H9 (cell line): Measurements from ENCODE around the gene CTNNBL1. TPM values are rescaled to one million over a fixed set of nuclear protein-coding genes. Genes with fewer than 3 reads are reported as not detected.

Source experiments
- DNase-seq: peaks from one replicate; pipeline ENCODE4 v3.0.0-alpha.2; 2017
- H2AFZ ChIP-seq: one replicate; pipeline ENCODE4 v1.6.1; 2013; ENCODE audit warnings: mild to moderate bottlenecking, low read length, control low read depth, moderate library complexity
- H2AK5ac ChIP-seq: 2 replicates; pipeline ENCODE4 v1.6.1; 2013; ENCODE audit warnings: low read length, control low read depth, mixed read lengths; ENCODE audit not compliant: insufficient read length
- H2BK120ac ChIP-seq: one replicate; pipeline ENCODE4 v1.6.1; 2013; ENCODE audit warnings: low read depth, mild to moderate bottlenecking, low read length, control low read depth, inconsistent platforms; ENCODE audit not compliant: poor library complexity, severe bottlenecking
- H2BK12ac ChIP-seq: 2 replicates; pipeline ENCODE4 v1.6.1; 2013; ENCODE audit warnings: low read length, control low read depth, mixed read lengths, low read depth; ENCODE audit not compliant: insufficient read length
- H2BK15ac ChIP-seq: 2 replicates; pipeline ENCODE4 v1.6.1; 2013; ENCODE audit warnings: low read depth, low read length, control low read depth
- H2BK20ac ChIP-seq: one replicate; pipeline ENCODE4 v1.6.1; 2013; ENCODE audit warnings: low read depth, mild to moderate bottlenecking, low read length, control low read depth, inconsistent platforms; ENCODE audit not compliant: poor library complexity, severe bottlenecking
- H2BK5ac ChIP-seq: 2 replicates; pipeline ENCODE4 v1.6.1; 2013; ENCODE audit warnings: low read length, control low read depth, mixed read lengths; ENCODE audit not compliant: insufficient read length
- H3K14ac ChIP-seq: 2 replicates; pipeline ENCODE4 v1.6.1; 2013; ENCODE audit warnings: low read length, control low read depth; ENCODE audit not compliant: insufficient read depth
- H3K18ac ChIP-seq: 2 replicates; pipeline ENCODE4 v1.6.1; 2013; ENCODE audit warnings: low read depth, mild to moderate bottlenecking, mixed read lengths, low read length, control low read depth; ENCODE audit not compliant: insufficient read length
- H3K23ac ChIP-seq: 2 replicates; pipeline ENCODE4 v1.6.1; 2013; ENCODE audit warnings: low read length, control low read depth, mixed read lengths, low read depth; ENCODE audit not compliant: insufficient read length
- H3K23me2 ChIP-seq: 2 replicates; pipeline ENCODE4 v1.6.1; 2013; ENCODE audit warnings: low read depth, mild to moderate bottlenecking, mixed read lengths, low read length, control low read depth; ENCODE audit not compliant: insufficient read length, poor library complexity, severe bottlenecking
- H3K27ac ChIP-seq: 2 replicates; pipeline ENCODE4 v1.5.1; 2013; ENCODE audit warnings: low read length, control low read depth, mixed read lengths, low read depth; ENCODE audit not compliant: insufficient read length
- H3K27me3 ChIP-seq: 2 replicates; pipeline ENCODE4 v1.6.1; 2013; ENCODE audit warnings: low read length, control low read depth, inconsistent platforms; ENCODE audit not compliant: insufficient read depth
- H3K4ac ChIP-seq: 2 replicates; pipeline ENCODE4 v1.6.1; 2013; ENCODE audit warnings: low read depth, mild to moderate bottlenecking, control low read depth, inconsistent platforms, low read length, moderate library complexity
- H3K4me1 ChIP-seq: 2 replicates; pipeline ENCODE4 v1.6.1; 2013; ENCODE audit warnings: low read length, control low read depth, inconsistent platforms; ENCODE audit not compliant: insufficient read depth
- H3K4me2 ChIP-seq: 2 replicates; pipeline ENCODE4 v1.6.1; 2013; ENCODE audit warnings: low read length, control low read depth, mixed read lengths; ENCODE audit not compliant: insufficient read length, insufficient read depth
- H3K56ac ChIP-seq: 2 replicates; pipeline ENCODE4 v1.6.1; 2013; ENCODE audit warnings: low read depth, mild to moderate bottlenecking, mixed read lengths, low read length, control low read depth; ENCODE audit not compliant: insufficient read length
- H3K79me1 ChIP-seq: 2 replicates; pipeline ENCODE4 v1.6.1; 2013; ENCODE audit warnings: low read depth, mild to moderate bottlenecking, moderate library complexity, low read length, control low read depth, inconsistent platforms; ENCODE audit not compliant: insufficient read depth, poor library complexity, severe bottlenecking
- H3K79me2 ChIP-seq: 2 replicates; pipeline ENCODE4 v1.6.1; 2013; ENCODE audit warnings: low read length, control low read depth, inconsistent platforms; ENCODE audit not compliant: insufficient read depth
- H3K9ac ChIP-seq: 2 replicates; pipeline ENCODE4 v1.6.1; 2013; ENCODE audit warnings: low read length, control low read depth, mixed read lengths; ENCODE audit not compliant: insufficient read length; ENCODE audit errors: extremely low read depth
- H3K9me3 ChIP-seq: one replicate; pipeline ENCODE4 v1.6.1; 2013; ENCODE audit warnings: low read depth, low read length, inconsistent platforms; ENCODE audit not compliant: control insufficient read depth
- H3T11ph ChIP-seq: one replicate; pipeline ENCODE4 v1.6.1; 2013; ENCODE audit warnings: mild to moderate bottlenecking, low read length, control low read depth, inconsistent platforms
- H4K20me1 ChIP-seq: one replicate; pipeline ENCODE4 v1.6.1; 2013; ENCODE audit not compliant: control insufficient read depth, insufficient read length, insufficient read depth
- H4K5ac ChIP-seq: 2 replicates; pipeline ENCODE4 v1.6.1; 2013; ENCODE audit warnings: low read depth, mild to moderate bottlenecking, mixed read lengths, low read length, control low read depth; ENCODE audit not compliant: insufficient read length
- H4K8ac ChIP-seq: replicated peaks from 2 replicates; pipeline ENCODE4 v1.6.1; 2013; ENCODE audit warnings: low read length, control low read depth, mixed read lengths, low read depth; ENCODE audit not compliant: insufficient read length
- H4K91ac ChIP-seq: 2 replicates; pipeline ENCODE4 v1.6.1; 2013; ENCODE audit warnings: low read depth, mild to moderate bottlenecking, moderate library complexity, mixed read lengths, low read length, control low read depth; ENCODE audit not compliant: insufficient read length
- H3K27ac Mint-ChIP-seq, 3 experiments: 2 replicates in 2 of 3; 3 replicates in 1 of 3; pipeline ENCODE4 v1.8.0; 2020 to 2021; ENCODE audit warnings: mixed read lengths in 3 of 3, mild to moderate bottlenecking in 1 of 3, moderate library complexity in 1 of 3
- H3K27me3 Mint-ChIP-seq: 2 replicates; pipeline ENCODE4 v1.8.0; 2021; ENCODE audit warnings: low read depth, mild to moderate bottlenecking, moderate library complexity, mixed read lengths
- H3K36me3 Mint-ChIP-seq, 3 experiments: 2 replicates in 2 of 3; 3 replicates in 1 of 3; pipeline ENCODE4 v1.8.0; 2020 to 2021; ENCODE audit warnings: low read depth in 3 of 3, mixed read lengths in 3 of 3; ENCODE audit not compliant: insufficient read depth in 1 of 3
- H3K4me1 Mint-ChIP-seq, 2 experiments: 2 replicates each; pipeline ENCODE4 v1.8.0; 2020; ENCODE audit warnings: mixed read lengths in 2 of 2
- H3K4me3 Mint-ChIP-seq, 2 experiments: 2 replicates in 1 of 2; 3 replicates in 1 of 2; pipeline ENCODE4 v1.8.0; 2020 to 2021; ENCODE audit warnings: mild to moderate bottlenecking in 2 of 2, mixed read lengths in 2 of 2, moderate library complexity in 1 of 2
- H3K9me3 Mint-ChIP-seq, 2 experiments: 2 replicates in 1 of 2; 3 replicates in 1 of 2; pipeline ENCODE4 v1.8.0; 2020; ENCODE audit warnings: mild to moderate bottlenecking in 2 of 2, mixed read lengths in 2 of 2, moderate library complexity in 1 of 2
- CTCF ChIP-seq: fragments of 200-600 bp; sonication (generic); conservative IDR thresholded peaks from 3 replicates; pipeline ENCODE4 v1.8.0; 2021; ENCODE audit warnings: antibody characterized with exemption, mild to moderate bottlenecking
- total RNA-seq: library from RNA; stranded (reverse); gene quantifications from 2 replicates; pipeline ENCODE4 v1.2.1, GENCODE V29; 2021

Gene CTNNBL1
- total RNA-seq, 1 experiment from 2014 or later = 67.2 TPM

- H3K27ac Mint-ChIP-seq = no peak overlapping the region
- Histone ChIP-seq H2AFZ (no peak overlapping the region), H2BK5ac (no peak overlapping the region), H3K23ac (no peak overlapping the region), H3K56ac (no peak overlapping the region), H3K79me2 (no peaks in the 10 kb centered on the region), H3T11ph (no peak overlapping the region), H3K4ac (no peak overlapping the region), H4K8ac (no peak overlapping the region), H3K79me1 (no peaks in the 10 kb centered on the region), H2BK15ac (no peak overlapping the region), H2AK5ac (no peak overlapping the region), H4K20me1 (no peaks in the 10 kb centered on the region), H2BK120ac (no peak overlapping the region), H2BK12ac (no peak overlapping the region), H3K4me1 (no peaks in the 10 kb centered on the region; the same call in 1 of the 2 replicates), H4K91ac (no peak overlapping the region), H3K14ac (no peak overlapping the region), H3K9me3 (no peaks in the 10 kb centered on the region), H3K18ac (no peak overlapping the region), H3K23me2 (no peaks in the 10 kb centered on the region), H3K27ac (no peak overlapping the region), H4K5ac (no peak overlapping the region), H3K27me3 (no peaks in the 10 kb centered on the region), H3K9ac (no peak overlapping the region), H2BK20ac (no peak overlapping the region), H3K4me2 (no peak overlapping the region)
- peaks cover 2 to 16% (median 11%) of the 10 kb centered on the region in 3 experiments; a peak in 4 of 7 replicates for H3K36me3 Mint-ChIP-seq
- no peaks in the 10 kb centered on the region for H3K27me3 Mint-ChIP-seq
- no peak overlapping the region for H3K4me3 Mint-ChIP-seq
- TF ChIP-seq CTCF = no peak
- peaks cover 22 to 30% of the 10 kb centered on the region in 2 experiments for H3K4me1 Mint-ChIP-seq
- no peaks in the 10 kb centered on the region for H3K9me3 Mint-ChIP-seq
- DNase-seq = no peak
These were observed 147.6 kb downstream of the CTNNBL1 start for GRCh38 chr20:37841389-37841788.
